Measurements from ENCODE around the gene ACKR2. TPM values are rescaled to one million over a fixed set of nuclear protein-coding genes. Genes with fewer than 3 reads are reported as not detected.

Gene ACKR2
- total and polyA plus RNA-seq, 2 experiments from 2014 or later: 0.35 TPM; not detected in 1

DNA sequence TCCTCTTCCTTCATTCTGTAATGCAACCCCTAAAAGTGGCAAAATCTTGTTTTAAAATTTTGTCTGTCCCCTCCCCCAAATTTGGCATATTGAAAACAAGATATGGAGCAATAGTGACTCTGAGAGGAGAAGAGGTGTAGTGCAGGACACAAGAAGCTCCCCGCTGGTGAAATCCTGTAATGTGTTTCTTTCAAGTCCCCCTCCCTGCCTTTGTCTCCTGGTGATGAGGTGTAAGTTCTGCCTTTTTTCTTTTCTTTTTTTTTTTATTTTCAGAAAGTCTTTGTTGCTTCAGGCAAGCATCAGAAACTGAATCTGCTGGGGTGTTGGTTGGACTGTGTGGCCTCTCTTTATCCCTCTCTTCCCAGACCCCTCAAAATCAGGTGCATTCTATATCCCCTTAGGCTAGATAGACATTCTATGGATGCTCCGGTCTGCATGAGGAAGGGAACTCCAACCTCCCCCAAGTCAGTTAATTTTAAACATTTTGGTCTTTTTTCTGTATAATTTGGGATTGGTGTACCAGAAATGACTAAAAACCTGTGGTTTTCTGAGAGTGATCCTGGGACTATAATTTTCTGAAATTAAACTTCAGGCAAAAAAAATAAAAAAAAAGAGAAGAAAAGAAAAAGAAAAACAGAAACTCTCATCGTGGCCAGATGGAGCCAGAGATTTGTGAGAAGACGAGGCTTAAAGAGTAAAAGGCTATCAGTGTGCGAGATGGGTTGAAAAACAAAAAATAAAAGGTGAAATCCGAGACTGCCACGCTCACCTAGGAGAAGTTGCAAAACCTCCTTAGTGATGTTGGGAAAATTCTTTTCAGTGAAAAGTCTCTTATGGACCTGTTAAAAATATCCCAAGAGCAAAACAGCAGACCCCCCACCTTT lies 21.4 kb downstream of the ACKR2 start (continued):
- TF ChIP-seq, protein P1, sequence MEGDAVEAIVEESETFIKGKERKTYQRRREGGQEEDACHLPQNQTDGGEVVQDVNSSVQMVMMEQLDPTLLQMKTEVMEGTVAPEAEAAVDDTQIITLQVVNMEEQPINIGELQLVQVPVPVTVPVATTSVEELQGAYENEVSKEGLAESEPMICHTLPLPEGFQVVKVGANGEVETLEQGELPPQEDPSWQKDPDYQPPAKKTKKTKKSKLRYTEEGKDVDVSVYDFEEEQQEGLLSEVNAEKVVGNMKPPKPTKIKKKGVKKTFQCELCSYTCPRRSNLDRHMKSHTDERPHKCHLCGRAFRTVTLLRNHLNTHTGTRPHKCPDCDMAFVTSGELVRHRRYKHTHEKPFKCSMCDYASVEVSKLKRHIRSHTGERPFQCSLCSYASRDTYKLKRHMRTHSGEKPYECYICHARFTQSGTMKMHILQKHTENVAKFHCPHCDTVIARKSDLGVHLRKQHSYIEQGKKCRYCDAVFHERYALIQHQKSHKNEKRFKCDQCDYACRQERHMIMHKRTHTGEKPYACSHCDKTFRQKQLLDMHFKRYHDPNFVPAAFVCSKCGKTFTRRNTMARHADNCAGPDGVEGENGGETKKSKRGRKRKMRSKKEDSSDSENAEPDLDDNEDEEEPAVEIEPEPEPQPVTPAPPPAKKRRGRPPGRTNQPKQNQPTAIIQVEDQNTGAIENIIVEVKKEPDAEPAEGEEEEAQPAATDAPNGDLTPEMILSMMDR (conservative IDR thresholded peaks at IDR 0.05; ENCODE audit: low read depth in 2 of 2): peak; percentile 79 to 82

DNA sequence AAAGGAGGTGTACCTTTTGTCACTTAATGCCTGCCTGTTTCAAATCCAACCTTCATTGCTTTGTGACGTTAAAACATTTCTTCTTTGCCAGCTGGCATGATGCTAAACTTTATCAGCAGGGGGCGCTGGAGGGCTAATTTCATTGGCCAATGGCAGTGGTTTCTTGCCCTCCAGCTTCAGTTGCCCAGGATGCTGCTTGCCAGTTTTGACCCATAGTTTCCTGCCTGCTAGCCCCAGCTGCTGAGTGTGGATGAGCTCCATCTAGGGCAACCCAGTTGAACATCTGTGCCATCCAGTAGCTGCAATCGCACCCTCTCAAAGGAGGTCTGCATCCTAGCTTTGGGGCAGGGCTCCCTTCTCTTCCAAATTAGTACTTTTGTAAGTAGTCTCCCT lies 22.1 kb downstream of the ACKR2 start:
- Histone ChIP-seq H3K27me3 (ENCODE audit: insufficient read depth) (no peaks in the 10 kb centered on the region), H3F3A (replicated peaks; ENCODE audit: low read depth) (no peaks in the 10 kb centered on the region), H2AFZ (no peak overlapping the region), H3K79me2 (replicated peaks; ENCODE audit: insufficient read depth) (no peaks in the 10 kb centered on the region), H3K4me3 (peak overlapping the region; percentile 26; the same call in 1 of the 2 replicates), H3K36me3 (ENCODE audit: insufficient read depth) (no peaks in the 10 kb centered on the region), H3K4me2 (peak overlapping the region; percentile 39), H4K20me1 (replicated peaks; ENCODE audit: insufficient read depth) (no peaks in the 10 kb centered on the region), H3K4me1 (ENCODE audit: insufficient read depth) (peaks cover 7% of the 10 kb centered on the region; the same call in 1 of the 2 replicates), H3K9me2 (ENCODE audit: insufficient read depth) (no peaks in the 10 kb centered on the region), H3K27ac (ENCODE audit: low read depth) (no peak overlapping the region)
- no peak for TF ChIP-seq EZH2 (IDR thresholded peaks at IDR 0.05; ENCODE audit: low read depth, unreplicated experiment)
- TF ChIP-seq, protein P1 (conservative IDR thresholded peaks at IDR 0.05; ENCODE audit: low read depth in 2 of 2): peak; percentile 88 to 89
- peak; percentile 94 for ATAC-seq
- H3K27me3 Mint-ChIP-seq (ENCODE audit: insufficient read depth, low read depth, poor library complexity): peaks cover 8% of the 10 kb centered on the region
- DNase-seq (ENCODE audit: low spot score): peak; percentile 94
- no peak overlapping the region for H3K27ac Mint-ChIP-seq
- H3K4me1 Mint-ChIP-seq: peaks cover 15% of the 10 kb centered on the region
- H3K36me3 Mint-ChIP-seq (ENCODE audit: low read depth): no peaks in the 10 kb centered on the region
- no peaks in the 10 kb centered on the region for H3K9me3 Mint-ChIP-seq
- no peak overlapping the region for H3K4me3 Mint-ChIP-seq

GRCh38 chr3:42836150-42837123 lies 27.2 kb downstream of the ACKR2 start:
- Mint-ChIP-seq H3K9me3 (no peaks in the 10 kb centered on the region), H3K27me3 (ENCODE audit: insufficient read depth, low read depth, poor library complexity) (peaks cover 12% of the 10 kb centered on the region), H3K27ac (no peak overlapping the region), H3K4me1 (peaks cover 3% of the 10 kb centered on the region; the same call in 1 of the 3 replicates), H3K4me3 (no peak overlapping the region), H3K36me3 (ENCODE audit: low read depth) (no peaks in the 10 kb centered on the region)
- ATAC-seq: no peak; the same call in 2 of the 3 replicates
- no peak overlapping the region for H3K4me3 ChIP-seq
- H2AFZ ChIP-seq: no peak overlapping the region
- no peaks in the 10 kb centered on the region for H3K27me3 ChIP-seq (ENCODE audit: insufficient read depth)
- H3K4me1 ChIP-seq (ENCODE audit: insufficient read depth): no peaks in the 10 kb centered on the region
- no peaks in the 10 kb centered on the region for H3K79me2 ChIP-seq (replicated peaks; ENCODE audit: insufficient read depth)
- peak; percentile 20 for DNase-seq (ENCODE audit: low spot score)
- H3K9me2 ChIP-seq (ENCODE audit: insufficient read depth): no peaks in the 10 kb centered on the region
- H3F3A ChIP-seq (replicated peaks; ENCODE audit: low read depth): no peaks in the 10 kb centered on the region
- H3K27ac ChIP-seq (ENCODE audit: low read depth): no peak overlapping the region
- no peak overlapping the region for H3K4me2 ChIP-seq
- H4K20me1 ChIP-seq (replicated peaks; ENCODE audit: insufficient read depth): no peaks in the 10 kb centered on the region
- H3K36me3 ChIP-seq (ENCODE audit: insufficient read depth): no peaks in the 10 kb centered on the region
- TF ChIP-seq CREB1 (CRISPR knock-in tag; IDR thresholded peaks at IDR 0.05; ENCODE audit: low read depth) (no peak), STAT1 (IDR thresholded peaks at IDR 0.05; ENCODE audit: unreplicated experiment) (no peak)
- TF ChIP-seq, protein P2, sequence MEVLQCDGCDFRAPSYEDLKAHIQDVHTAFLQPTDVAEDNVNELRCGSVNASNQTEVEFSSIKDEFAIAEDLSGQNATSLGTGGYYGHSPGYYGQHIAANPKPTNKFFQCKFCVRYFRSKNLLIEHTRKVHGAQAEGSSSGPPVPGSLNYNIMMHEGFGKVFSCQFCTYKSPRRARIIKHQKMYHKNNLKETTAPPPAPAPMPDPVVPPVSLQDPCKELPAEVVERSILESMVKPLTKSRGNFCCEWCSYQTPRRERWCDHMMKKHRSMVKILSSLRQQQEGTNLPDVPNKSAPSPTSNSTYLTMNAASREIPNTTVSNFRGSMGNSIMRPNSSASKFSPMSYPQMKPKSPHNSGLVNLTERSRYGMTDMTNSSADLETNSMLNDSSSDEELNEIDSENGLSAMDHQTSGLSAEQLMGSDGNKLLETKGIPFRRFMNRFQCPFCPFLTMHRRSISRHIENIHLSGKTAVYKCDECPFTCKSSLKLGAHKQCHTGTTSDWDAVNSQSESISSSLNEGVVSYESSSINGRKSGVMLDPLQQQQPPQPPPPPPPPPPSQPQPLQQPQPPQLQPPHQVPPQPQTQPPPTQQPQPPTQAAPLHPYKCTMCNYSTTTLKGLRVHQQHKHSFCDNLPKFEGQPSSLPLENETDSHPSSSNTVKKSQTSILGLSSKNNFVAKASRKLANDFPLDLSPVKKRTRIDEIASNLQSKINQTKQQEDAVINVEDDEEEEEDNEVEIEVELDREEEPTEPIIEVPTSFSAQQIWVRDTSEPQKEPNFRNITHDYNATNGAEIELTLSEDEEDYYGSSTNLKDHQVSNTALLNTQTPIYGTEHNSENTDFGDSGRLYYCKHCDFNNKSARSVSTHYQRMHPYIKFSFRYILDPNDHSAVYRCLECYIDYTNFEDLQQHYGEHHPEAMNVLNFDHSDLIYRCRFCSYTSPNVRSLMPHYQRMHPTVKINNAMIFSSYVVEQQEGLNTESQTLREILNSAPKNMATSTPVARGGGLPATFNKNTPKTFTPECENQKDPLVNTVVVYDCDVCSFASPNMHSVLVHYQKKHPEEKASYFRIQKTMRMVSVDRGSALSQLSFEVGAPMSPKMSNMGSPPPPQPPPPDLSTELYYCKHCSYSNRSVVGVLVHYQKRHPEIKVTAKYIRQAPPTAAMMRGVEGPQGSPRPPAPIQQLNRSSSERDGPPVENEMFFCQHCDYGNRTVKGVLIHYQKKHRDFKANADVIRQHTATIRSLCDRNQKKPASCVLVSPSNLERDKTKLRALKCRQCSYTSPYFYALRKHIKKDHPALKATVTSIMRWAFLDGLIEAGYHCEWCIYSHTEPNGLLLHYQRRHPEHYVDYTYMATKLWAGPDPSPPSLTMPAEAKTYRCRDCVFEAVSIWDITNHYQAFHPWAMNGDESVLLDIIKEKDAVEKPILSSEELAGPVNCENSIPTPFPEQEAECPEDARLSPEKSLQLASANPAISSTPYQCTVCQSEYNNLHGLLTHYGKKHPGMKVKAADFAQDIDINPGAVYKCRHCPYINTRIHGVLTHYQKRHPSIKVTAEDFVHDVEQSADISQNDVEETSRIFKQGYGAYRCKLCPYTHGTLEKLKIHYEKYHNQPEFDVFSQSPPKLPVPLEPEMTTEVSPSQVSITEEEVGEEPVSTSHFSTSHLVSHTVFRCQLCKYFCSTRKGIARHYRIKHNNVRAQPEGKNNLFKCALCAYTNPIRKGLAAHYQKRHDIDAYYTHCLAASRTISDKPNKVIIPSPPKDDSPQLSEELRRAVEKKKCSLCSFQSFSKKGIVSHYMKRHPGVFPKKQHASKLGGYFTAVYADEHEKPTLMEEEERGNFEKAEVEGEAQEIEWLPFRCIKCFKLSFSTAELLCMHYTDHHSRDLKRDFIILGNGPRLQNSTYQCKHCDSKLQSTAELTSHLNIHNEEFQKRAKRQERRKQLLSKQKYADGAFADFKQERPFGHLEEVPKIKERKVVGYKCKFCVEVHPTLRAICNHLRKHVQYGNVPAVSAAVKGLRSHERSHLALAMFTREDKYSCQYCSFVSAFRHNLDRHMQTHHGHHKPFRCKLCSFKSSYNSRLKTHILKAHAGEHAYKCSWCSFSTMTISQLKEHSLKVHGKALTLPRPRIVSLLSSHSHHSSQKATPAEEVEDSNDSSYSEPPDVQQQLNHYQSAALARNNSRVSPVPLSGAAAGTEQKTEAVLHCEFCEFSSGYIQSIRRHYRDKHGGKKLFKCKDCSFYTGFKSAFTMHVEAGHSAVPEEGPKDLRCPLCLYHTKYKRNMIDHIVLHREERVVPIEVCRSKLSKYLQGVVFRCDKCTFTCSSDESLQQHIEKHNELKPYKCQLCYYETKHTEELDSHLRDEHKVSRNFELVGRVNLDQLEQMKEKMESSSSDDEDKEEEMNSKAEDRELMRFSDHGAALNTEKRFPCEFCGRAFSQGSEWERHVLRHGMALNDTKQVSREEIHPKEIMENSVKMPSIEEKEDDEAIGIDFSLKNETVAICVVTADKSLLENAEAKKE (CRISPR knock-in tag; IDR thresholded peaks at IDR 0.05): no peak

All from GM23338 (cell line).